GM19397 (cell line): ENCODE measurements around the gene MRPS9.

ENCODE experiments used
- ATAC-seq: cut with Tn5 transposase; IDR thresholded peaks from one replicate; pipeline ENCODE4 v1.9.1; 2021; ENCODE audit warnings: mild to moderate bottlenecking, moderate library complexity; ENCODE audit not compliant: unreplicated experiment

Gene MRPS9

GRCh38 chr2:105149272-105149671 lies 111.4 kb downstream of the MRPS9 start:
- no peak for ATAC-seq
